CD4-positive, alpha-beta T cell treated with Interleukin-4 for 4 hours (primary cell): ENCODE data around the gene GNAO1.

Source experiments
- DNase-seq: peaks from one replicate; pipeline ENCODE4 v3.0.0-alpha.2; 2020

GNAO1 gene

DNA sequence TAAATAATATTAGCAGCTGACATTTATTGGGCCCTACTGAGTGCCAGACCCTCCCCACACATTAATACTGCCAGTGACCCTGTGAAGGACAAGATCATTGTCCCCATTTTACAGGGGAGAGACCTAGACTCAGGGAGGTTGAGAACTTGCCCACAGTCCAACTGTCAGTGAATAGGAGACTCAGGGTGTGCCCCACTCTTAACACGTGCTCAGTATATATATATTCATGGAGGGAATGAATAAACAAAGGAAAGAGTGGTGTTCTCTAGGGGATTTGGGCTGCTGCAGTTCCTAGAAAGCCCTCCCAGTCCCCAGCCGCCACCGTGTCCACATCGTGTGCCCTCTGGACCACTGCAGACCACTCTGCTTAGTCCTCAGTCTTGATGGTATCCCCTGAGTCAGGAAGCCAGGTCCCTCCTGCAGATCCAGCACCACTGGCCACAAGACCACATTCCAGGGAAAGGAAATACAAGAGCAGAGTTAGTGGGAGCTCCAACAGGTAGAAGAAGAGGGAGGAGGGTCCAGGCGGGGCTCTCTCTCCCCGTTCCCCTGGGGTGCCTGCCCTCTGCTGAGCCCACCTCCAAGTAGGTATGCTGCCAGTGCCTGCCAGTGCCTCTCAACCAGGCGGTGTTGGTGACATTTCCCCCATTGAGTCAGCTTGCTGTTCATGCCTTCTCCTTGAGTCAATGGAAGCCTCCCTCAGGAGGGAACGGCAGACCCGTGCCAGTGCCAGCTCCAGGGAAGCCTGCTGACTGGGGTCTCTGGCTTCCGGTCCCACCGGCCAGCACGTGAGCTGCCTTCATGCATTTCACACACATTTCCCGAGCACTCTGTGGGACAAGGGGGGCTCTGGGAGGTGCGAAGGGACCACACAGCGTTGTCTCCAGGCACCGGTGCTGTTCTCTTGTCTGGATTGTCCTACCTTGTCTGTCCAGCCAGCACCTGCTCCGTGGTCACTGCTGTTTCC lies 75.6 kb downstream of the GNAO1 start:
- no peak for DNase-seq

DNA sequence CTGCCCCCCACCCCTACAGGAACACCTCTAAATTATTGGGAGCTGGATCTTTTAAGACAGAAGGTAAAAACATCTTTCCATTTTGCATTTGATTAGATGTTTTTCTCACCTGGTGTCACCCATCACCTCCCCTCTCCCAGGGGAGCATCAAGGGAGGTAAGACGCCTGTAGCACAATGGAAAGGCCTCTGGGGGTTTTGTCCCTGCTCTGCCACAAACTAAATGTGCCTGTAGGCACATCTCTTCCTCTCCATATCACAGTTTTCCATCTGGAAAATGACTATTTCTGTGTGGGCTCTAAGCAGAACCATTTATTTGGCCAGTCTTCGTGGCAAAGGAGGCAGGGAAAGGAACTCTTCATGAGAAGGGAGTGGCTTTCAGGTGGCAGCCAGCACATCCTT lies 76.6 kb downstream of the GNAO1 start:
- DNase-seq: no peak

DNA sequence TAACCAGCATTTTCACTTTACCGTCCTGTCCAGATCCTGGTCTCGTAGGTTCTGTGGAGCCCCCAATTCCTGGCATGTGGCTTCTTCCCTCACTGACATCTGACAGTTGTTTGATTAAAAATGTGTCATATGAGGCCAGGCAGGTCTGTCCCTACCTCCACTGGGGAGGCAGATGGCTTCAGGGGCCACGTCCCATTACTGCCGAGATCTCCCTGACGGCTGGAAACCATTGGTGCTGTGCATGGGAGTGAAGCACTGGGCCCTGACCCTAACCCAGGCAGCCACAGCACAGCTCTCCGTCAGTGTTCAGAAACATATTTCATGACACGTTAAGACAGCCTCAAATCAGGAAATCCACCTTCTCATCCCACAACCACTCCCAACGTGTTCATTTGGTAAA lies 77.5 kb downstream of the GNAO1 start:
- no peak for DNase-seq

- no peak for DNase-seq
Measured at GRCh38 chr16:56269281-56269680, 78.0 kb downstream of the GNAO1 start.

- DNase-seq: no peak
Measured at GRCh38 chr16:56269811-56270684, 78.8 kb downstream of the GNAO1 start.

DNA sequence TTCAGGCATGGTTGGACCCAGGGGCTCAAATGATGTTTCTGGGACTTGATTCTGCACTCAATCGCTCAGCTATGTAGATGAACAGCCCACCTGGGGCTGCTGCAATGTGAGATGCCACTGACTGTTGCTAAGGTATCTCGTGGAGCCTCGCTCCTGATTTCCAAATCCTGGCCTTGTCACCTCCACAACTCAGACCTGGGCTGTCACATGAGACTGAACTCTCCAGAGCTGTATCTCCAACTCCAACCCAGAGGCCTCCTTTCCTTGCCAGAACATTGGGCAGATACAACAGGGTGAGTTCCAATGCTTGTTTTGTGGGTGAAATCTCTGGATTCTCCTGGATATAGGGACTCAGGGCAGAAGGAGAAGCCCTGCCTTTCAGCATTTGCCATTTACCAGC lies 79.5 kb downstream of the GNAO1 start:
- no peak for DNase-seq

- DNase-seq: no peak
Measured at GRCh38 chr16:56272583-56272894, 81.2 kb downstream of the GNAO1 start.

- DNase-seq: no peak
Measured at GRCh38 chr16:56273615-56274014, 82.3 kb downstream of the GNAO1 start.

- no peak for DNase-seq
Measured at GRCh38 chr16:56274369-56274768, 83.1 kb downstream of the GNAO1 start.

- no peak for DNase-seq
Measured at GRCh38 chr16:56275076-56275475, 83.8 kb downstream of the GNAO1 start.

DNA sequence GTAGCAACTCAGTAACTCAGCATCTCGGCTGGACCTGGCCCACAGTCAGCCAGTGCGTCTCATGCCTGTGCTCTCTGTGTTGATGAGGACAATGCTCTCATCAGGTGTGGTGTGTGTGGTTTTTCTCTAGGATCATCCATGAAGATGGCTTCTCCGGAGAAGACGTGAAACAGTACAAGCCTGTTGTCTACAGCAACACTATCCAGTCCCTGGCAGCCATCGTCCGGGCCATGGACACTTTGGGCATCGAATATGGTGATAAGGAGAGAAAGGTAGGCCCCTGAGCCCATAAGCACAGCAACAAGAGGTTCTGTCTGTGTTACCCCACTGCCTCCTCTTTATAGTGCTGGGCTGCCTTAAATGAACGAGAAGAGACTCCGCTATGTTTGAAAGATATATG lies 84.5 kb downstream of the GNAO1 start:
- DNase-seq: no peak

DNA sequence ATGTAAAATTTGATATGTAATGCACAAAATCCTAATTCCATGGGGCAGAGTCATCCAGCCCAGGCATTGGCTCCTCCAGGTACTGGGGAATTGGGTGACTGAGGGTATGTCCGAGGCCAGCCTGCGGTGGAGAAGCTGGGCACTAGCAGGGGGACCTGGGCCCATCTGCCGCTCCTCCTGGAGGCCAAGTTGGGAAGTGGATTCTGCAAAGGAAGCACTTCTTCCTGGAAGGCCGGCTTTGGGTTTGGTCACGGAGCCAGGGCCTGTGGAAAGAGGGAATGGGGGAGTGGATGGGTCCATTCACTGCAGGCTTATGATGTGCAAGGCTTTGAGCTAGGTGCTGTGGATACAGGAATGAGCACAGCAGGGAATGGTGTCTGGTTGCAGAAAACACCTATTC lies 85.8 kb downstream of the GNAO1 start:
- DNase-seq: no peak

DNA sequence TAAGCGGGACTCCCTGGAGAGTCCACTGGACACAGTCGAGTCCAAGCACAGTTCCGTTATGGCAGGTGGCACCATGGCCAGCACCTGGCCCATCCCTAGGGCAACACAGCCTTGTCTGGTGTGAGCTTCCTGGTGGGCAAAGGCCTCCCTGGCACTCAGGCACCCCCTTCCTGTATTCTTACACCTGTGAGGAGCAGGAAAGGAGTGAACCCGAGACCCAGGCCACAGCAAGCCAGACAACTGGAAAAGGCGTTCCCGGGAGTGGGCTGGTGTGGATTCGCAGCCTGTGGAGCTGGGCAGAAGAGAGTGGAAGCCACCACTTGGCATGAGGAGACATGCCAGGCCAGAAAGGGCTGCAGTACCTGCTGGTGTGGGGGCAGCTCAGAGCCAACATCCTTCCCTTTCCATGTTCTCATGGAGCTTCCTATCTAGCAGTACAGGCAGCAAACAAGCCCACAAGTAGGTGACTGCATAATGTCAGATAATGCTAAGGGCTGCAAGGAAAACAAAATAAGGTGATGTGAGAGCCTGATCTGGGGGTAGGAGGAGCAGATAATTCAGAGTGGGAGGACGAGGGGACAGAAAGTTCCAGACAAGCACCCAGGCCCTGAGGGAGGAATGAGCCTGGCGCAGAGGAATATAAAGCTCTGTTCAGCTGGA lies 87.0 kb downstream of the GNAO1 start:
- no peak for DNase-seq

GRCh38 chr16:56279132-56279531 lies 87.8 kb downstream of the GNAO1 start:
- DNase-seq: peak; percentile 72

- DNase-seq: no peak
Measured at GRCh38 chr16:56279914-56280313, 88.6 kb downstream of the GNAO1 start.

DNA sequence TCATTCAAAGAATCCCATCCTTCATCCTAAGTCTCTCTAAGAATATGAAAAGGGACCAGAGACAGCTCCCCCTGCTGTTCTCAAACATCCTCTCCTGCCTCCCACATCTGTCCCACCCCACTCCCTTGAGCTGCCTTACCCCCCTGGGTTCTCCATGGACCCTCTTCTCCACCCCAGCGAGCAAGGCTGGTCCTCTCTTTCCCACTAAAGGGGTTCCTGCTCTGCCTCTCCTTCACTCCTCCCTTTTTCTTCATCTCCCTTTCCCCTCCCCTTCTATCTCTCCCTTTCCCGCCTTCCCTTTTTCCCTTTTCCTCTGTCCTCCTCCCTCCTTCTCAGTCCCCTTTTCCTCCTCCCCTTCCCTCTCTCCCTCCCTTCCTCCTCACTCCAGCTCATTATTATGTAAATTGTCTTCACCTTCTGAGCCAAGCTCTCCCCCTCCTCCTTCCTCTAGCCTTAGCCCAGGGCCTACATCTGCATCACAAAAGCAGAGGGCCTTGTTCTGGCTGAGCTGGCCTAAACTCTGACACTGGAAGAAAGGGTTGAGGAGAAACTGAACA lies 90.0 kb downstream of the GNAO1 start:
- no peak for DNase-seq

DNA sequence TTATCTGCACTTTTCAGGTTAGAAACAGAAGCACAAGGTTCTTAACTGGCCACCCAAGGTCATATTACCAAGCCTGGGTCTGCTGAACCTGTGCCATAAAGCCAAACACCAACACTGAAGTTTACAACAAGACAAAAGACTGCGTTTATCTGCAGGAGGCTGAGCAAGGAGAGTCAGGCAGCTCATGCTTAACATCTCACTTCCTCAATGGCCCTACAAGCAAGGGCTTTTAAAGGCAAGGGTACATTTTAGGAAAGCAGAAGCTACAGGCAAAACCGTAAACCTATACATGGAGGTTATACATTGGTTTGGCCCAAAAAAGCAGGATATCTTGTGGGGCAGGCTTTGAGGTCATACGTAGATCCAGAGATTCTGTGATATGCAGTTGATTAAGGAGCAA lies 91.2 kb downstream of the GNAO1 start:
- no peak for DNase-seq

DNA sequence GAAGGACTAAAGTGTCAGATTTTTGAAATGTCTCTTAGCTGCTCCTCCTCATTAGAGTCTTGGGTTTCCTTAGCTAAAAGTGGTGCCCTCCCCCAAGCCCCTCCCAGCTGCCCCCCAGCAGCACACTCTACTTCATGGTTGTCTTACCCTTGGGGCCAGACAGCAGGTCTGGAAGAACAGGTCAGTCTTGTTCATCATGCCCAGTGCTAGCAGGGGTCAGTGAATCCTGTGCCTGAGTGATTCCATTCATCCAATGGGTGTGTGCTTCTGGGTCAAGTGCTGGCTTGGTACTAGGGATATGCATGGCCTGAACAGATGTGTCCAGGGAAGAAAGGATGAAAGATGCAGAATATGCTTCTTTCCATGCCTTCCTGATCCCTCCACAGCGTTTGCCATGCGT lies 93.2 kb downstream of the GNAO1 start:
- DNase-seq: no peak

DNA sequence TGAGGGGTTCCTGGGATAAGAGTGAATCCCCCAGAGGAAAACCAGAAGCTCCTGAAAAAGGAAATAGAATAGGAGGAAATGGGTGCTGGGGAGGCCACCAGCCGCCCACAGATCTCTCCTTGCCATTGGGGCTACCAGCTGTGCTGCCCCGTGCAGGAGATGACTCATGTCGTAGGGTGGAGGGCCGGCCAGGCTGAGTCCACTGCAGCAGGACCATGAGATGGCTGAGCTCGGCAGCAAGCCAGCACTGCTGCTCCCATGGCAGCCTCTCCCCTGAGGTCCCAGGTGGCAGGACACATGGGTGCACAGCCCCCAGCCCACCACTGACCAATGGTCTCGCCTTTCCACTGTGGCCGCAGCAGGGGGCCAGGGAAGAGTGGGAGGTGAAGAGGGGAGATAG lies 95.5 kb downstream of the GNAO1 start:
- DNase-seq: no peak

DNA sequence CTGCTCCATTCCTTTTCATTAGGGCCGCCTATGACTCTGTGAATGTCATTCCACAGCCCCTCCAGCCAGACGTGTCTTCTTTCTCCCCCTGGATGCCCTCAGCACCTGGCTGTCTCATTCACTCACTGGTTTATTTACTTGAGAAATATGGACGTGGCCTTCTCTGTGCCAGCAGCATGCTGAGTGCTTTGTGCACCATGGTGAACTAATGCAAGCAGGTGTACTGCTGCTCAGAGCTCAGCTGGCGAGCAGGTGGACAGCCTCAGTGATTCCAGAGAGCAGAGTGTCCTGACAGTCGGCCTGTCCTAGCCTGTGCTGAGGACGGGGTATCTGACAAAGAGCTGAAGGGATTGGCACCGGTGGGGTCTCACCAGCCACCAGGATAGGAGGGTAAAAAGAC lies 96.7 kb downstream of the GNAO1 start:
- no peak for DNase-seq

DNA sequence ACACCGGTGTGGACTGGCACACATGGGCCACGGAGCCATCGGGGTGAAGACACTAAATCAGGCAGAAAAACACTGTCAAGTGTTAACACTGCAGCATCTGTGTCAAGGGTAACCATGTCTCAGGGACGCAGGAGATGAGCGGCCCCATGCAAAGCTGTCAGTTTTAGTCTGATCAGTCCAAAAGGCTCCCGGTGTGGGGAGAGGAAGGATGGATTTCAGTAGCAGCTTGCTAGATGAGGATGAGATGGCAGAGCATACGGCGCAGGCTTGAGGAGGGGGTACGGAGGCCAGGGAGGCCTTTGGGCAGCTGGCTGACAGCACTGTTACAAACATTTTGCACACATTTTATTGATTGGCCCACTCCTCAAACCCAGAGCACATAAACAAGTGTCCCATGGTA lies 98.1 kb downstream of the GNAO1 start:
- DNase-seq: no peak

- no peak for DNase-seq
Measured at GRCh38 chr16:56289862-56290261, 98.6 kb downstream of the GNAO1 start.

GRCh38 chr16:56294014-56294413 lies 102.7 kb downstream of the GNAO1 start:
- no peak for DNase-seq
